DMS153 (cell line): ENCODE measurements around the gene NCLN.
"Not testable (repeated sequence)": the region's sequence is repeated elsewhere in the genome, so short reads cannot be mapped to it uniquely, and the experiment has no call there.

Experiments used
- DNase-seq: peaks from one replicate; lab custom pipeline; 2025; lab: John Stamatoyannopoulos, UW

The NCLN gene

GRCh38 chr19:3198901-3199700 lies 13.4 kb downstream of the NCLN start:
- DNase-seq: no peak

- no peak for DNase-seq
Observed at GRCh38 chr19:3201072-3201700, 15.5 kb downstream of the NCLN start.

- DNase-seq: no peak
Observed at GRCh38 chr19:3201911-3202310, 16.2 kb downstream of the NCLN start.

GRCh38 chr19:3202346-3202745 lies 16.6 kb downstream of the NCLN start:
- DNase-seq: no peak

- not testable (repeated sequence) for DNase-seq
Observed at GRCh38 chr19:3202895-3203294, 17.2 kb downstream of the NCLN start.

GRCh38 chr19:3203805-3204645 lies 18.3 kb downstream of the NCLN start:
- DNase-seq: no peak

- no peak for DNase-seq
Observed at GRCh38 chr19:3204646-3205275, 19.0 kb downstream of the NCLN start.

- DNase-seq: no peak
Observed at GRCh38 chr19:3206216-3206953, 20.7 kb downstream of the NCLN start.

GRCh38 chr19:3207461-3208242 lies 21.9 kb downstream of the NCLN start:
- DNase-seq: no peak

- DNase-seq: no peak
Observed at GRCh38 chr19:3208317-3209207, 22.8 kb downstream of the NCLN start.

GRCh38 chr19:3210347-3211017 lies 24.8 kb downstream of the NCLN start:
- DNase-seq: no peak

GRCh38 chr19:3211191-3211590 lies 25.5 kb downstream of the NCLN start:
- no peak for DNase-seq

GRCh38 chr19:3213159-3213558 lies 27.4 kb downstream of the NCLN start:
- no peak for DNase-seq

GRCh38 chr19:3216874-3217273 lies 31.1 kb downstream of the NCLN start:
- DNase-seq: no peak

GRCh38 chr19:3220576-3220975 lies 34.8 kb downstream of the NCLN start:
- DNase-seq: no peak

- DNase-seq: not testable (repeated sequence)
Observed at GRCh38 chr19:3221576-3221975, 35.8 kb downstream of the NCLN start.

GRCh38 chr19:3222709-3223108 lies 37.0 kb downstream of the NCLN start:
- DNase-seq: no peak

- peak; percentile 2 for DNase-seq
Observed at GRCh38 chr19:3224346-3225168, 38.8 kb downstream of the NCLN start, which contains the start of gene CELF5. TSS of gene CELF5 (plus strand) at chr19:3224661. CDS start at chr19:3224740, 79 bp downstream.
